SK-N-SH (cell line): ENCODE results near the gene PAPLN. TPM values are rescaled to one million over a fixed set of nuclear protein-coding genes. Genes with fewer than 3 reads are reported as not detected.
A peak's percentile ranks its signal among the peaks of the same experiment; 100 is the strongest.

ENCODE experiments used
- CTCF ChIA-PET: fragments of 300-600, 350-600 bp; formaldehyde crosslinking; extraction: SDS; loops from one replicate; lab custom pipeline; 2021; lab: Yijun Ruan, JAX
- POLR2A ChIA-PET: fragments of 350-600 bp; sonication (Branson Sonifier 250); formaldehyde crosslinking; extraction: SDS; loops from one replicate; lab custom pipeline; 2020; ENCODE audit warnings: antibody characterized with exemption, inconsistent platforms; lab: Yijun Ruan, JAX
- DNase-seq: peaks from one replicate; pipeline ENCODE4 v3.0.0; 2012
- H2AFZ ChIP-seq: fragments of 200-600 bp; sonication (generic); 2 replicates; pipeline ENCODE4 v1.8.1; 2016; ENCODE audit warnings: antibody characterized with exemption, mild to moderate bottlenecking, low read depth
- H3F3A ChIP-seq: fragments of 200-600 bp; sonication (generic); replicated peaks from 2 replicates; pipeline ENCODE3; 2016; ENCODE audit warnings: antibody characterized with exemption, mild to moderate bottlenecking; ENCODE audit not compliant: insufficient read depth
- H3K27ac ChIP-seq, 2 experiments: fragments of 200-500 bp in 1 of 2; fragments of 200-600 bp in 1 of 2; sonication (Bioruptor generic) in 1 of 2; sonication (generic), shearing (Covaris generic) in 1 of 2; 2 replicates each; pipeline versions ENCODE4 v1.5.1 to v1.6.1; 2014 to 2016; ENCODE audit warnings: low read depth in 2 of 2, inconsistent platforms in 1 of 2, low read length in 1 of 2, mild to moderate bottlenecking in 1 of 2, mixed read lengths in 1 of 2
- H3K27me3 ChIP-seq: fragments of 200-600 bp; sonication (generic), shearing (Covaris generic); 2 replicates; pipeline ENCODE4 v1.6.1; 2016; ENCODE audit warnings: mixed run types; ENCODE audit not compliant: insufficient read depth
- H3K36me3 ChIP-seq, 2 experiments: fragments of 200-500 bp in 1 of 2; fragments of 200-600 bp in 1 of 2; sonication (Bioruptor generic) in 1 of 2; sonication (generic) in 1 of 2; replicated peaks in 1 of 2; 2 replicates each; pipeline versions ENCODE3 to v1.5.1; 2014 to 2016; ENCODE audit warnings: low read length in 1 of 2, mild to moderate bottlenecking in 1 of 2; ENCODE audit not compliant: insufficient read depth in 2 of 2, control insufficient read depth in 1 of 2
- H3K4me1 ChIP-seq, 2 experiments: fragments of 200-500 bp in 1 of 2; fragments of 200-600 bp in 1 of 2; sonication (Bioruptor generic) in 1 of 2; sonication (generic), shearing (Covaris generic) in 1 of 2; 2 replicates each; pipeline versions ENCODE4 v1.5.1 to v1.6.1; 2014 to 2016; ENCODE audit warnings: low read depth in 1 of 2, low read length in 1 of 2, mixed run types in 1 of 2; ENCODE audit not compliant: insufficient read depth in 2 of 2, control insufficient read depth in 1 of 2
- H3K4me2 ChIP-seq: fragments of 200-600 bp; sonication (generic), shearing (Covaris generic); 2 replicates; pipeline ENCODE4 v1.6.1; 2017; ENCODE audit warnings: mixed run types
- H3K4me3 ChIP-seq, 2 experiments: fragments of 200-500 bp in 1 of 2; fragments of 200-600 bp in 1 of 2; sonication (Bioruptor generic) in 1 of 2; sonication (generic), shearing (Covaris generic) in 1 of 2; 2 replicates each; pipeline versions ENCODE4 v1.5.1 to v1.8.1; 2014 to 2016; ENCODE audit warnings: low read depth in 2 of 2, inconsistent platforms in 1 of 2, low read length in 1 of 2, mild to moderate bottlenecking in 1 of 2, mixed read lengths in 1 of 2, moderate library complexity in 1 of 2
- H3K79me2 ChIP-seq: fragments of 200-600 bp; sonication (generic); 2 replicates; pipeline ENCODE4 v1.8.1; 2017; ENCODE audit warnings: mild to moderate bottlenecking; ENCODE audit not compliant: insufficient read depth
- H3K9ac ChIP-seq: fragments of 200-600 bp; sonication (generic); 2 replicates; pipeline ENCODE4 v1.6.1; 2017; ENCODE audit warnings: mixed run types
- H3K9me2 ChIP-seq: fragments of 200-600 bp; sonication (generic); 2 replicates; pipeline ENCODE4 v1.6.1; 2017; ENCODE audit warnings: mixed run types
- H3K9me3 ChIP-seq: fragments of 200-600 bp; sonication (generic); 2 replicates; pipeline ENCODE4 v1.6.1; 2017; ENCODE audit warnings: mixed run types, mild to moderate bottlenecking, moderate library complexity
- H4K20me1 ChIP-seq: fragments of 200-600 bp; sonication (generic); 2 replicates; pipeline ENCODE4 v1.6.1; 2017; ENCODE audit warnings: mild to moderate bottlenecking, mixed run types; ENCODE audit not compliant: insufficient read depth
- EP300 ChIP-seq, 2 experiments: IDR thresholded peaks; 2 replicates each; pipeline versions ENCODE4 v1.4.0 to v1.6.1; 2012; ENCODE audit warnings: borderline replicate concordance in 1 of 2, low read depth in 1 of 2, low read length in 1 of 2
- EZH2phosphoT487 ChIP-seq: fragments of 200-600 bp; sonication (generic); IDR thresholded peaks from 2 replicates; pipeline ENCODE4 v1.6.1; 2017; ENCODE audit warnings: low read depth, mixed run types, mild to moderate bottlenecking, antibody characterized with exemption, moderate library complexity, borderline replicate concordance
- FOSL2 ChIP-seq: IDR thresholded peaks from 2 replicates; pipeline ENCODE4 v1.4.0; 2012; ENCODE audit warnings: low read depth, mild to moderate bottlenecking, moderate library complexity, borderline replicate concordance
- GABPA ChIP-seq: IDR thresholded peaks from 2 replicates; pipeline ENCODE4 v1.4.0; 2012; ENCODE audit warnings: low read depth, mild to moderate bottlenecking
- JUND ChIP-seq: IDR thresholded peaks from 2 replicates; pipeline ENCODE4 v1.4.0; 2012
- MXI1 ChIP-seq: IDR thresholded peaks from 2 replicates; pipeline ENCODE4 v1.6.1; 2012; ENCODE audit warnings: mild to moderate bottlenecking, low read depth, low read length, improper control_type of control experiment
- NRF1 ChIP-seq: IDR thresholded peaks from 2 replicates; pipeline ENCODE4 v1.6.1; 2012; ENCODE audit warnings: low read depth, mild to moderate bottlenecking, low read length
- POLR2AphosphoS5 ChIP-seq: IDR thresholded peaks from 2 replicates; pipeline ENCODE4 v1.6.1; 2012; ENCODE audit warnings: low read depth, low read length
- SIN3A ChIP-seq: IDR thresholded peaks from 2 replicates; pipeline ENCODE4 v1.6.1; 2012; ENCODE audit warnings: low read depth, mild to moderate bottlenecking, low read length, moderate library complexity, borderline replicate concordance
- TEAD4 ChIP-seq: IDR thresholded peaks from 2 replicates; pipeline ENCODE4 v1.4.0; 2012; ENCODE audit warnings: mild to moderate bottlenecking, borderline replicate concordance; ENCODE audit not compliant: insufficient read depth
- YY1 ChIP-seq: IDR thresholded peaks from 2 replicates; pipeline ENCODE4 v1.4.0; 2012; ENCODE audit warnings: low read depth, mild to moderate bottlenecking
- ZBTB33 ChIP-seq: IDR thresholded peaks from 2 replicates; pipeline ENCODE4 v1.4.0; 2012; ENCODE audit warnings: low read depth, borderline replicate concordance
- WGBS: methylation state at CpG from one replicate; pipeline ENCODE4 v1.1.6; 2017; ENCODE audit warnings: low lambda C conversion rate; 5-methylcytosine and 5-hydroxymethylcytosine counted together
- polyA plus RNA-seq, 3 experiments: library from polyadenylated mRNA; depleted of rRNA; stranded (reverse); fragments of >200 nt; gene quantifications; 2 replicates each; pipeline ENCODE4 v1.2.3, GENCODE V29; 2012
- TF ChIP-seq, protein P1 (sequence below): fragments of 150-350 bp; IDR thresholded peaks from 2 replicates; pipeline ENCODE4 v1.6.1; 2017; ENCODE audit warnings: antibody characterized with exemption, low read length, low read depth, borderline replicate concordance
- TF ChIP-seq, protein P2 (sequence below): IDR thresholded peaks from 2 replicates; pipeline ENCODE4 v1.4.0; 2012; ENCODE audit warnings: low read depth, borderline replicate concordance

The PAPLN gene
- polyA plus RNA-seq, 1 of the 3 experiments (the other 2 are of a cell fraction): 0.13 TPM

DNA sequence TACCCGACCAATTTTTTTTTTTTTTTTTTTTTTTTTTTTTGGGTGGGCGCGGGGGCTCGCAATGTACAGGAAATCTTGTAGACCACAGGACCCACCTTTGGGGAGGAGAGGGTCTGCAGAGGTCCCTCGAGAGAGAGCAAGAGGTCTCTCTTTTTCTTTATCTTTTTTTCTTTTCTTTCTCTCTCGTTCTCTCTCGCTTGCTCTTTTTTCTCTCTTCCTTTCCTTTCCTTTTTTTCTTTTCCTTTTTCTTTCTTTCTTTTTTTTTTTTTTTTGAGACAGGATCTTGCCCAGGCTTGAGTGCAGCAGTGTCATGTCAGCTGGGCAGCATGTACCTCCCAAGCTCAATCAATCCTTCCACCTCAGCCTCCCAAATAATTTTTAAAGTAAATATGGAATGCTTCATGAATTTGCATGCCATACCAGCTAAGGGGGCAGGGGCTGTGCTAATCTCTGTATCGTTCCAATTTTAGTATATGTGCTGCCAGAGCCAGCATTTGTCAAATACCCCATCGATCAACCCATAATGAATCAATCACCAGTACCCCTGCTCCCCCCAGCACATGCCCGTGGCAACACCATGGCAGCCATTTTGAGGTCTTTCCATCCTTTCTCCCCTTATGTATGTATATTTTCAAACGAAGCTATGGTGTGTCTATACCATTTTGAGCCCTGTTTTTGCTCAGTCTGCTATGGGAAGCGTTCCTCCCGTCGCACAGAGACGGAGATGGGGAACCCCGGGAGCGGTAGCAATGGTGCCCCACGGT, 9.3 kb downstream of the PAPLN start:
- H3F3A ChIP-seq: peaks cover 5% of the 10 kb centered on the region
- H3K4me2 ChIP-seq: no peak overlapping the region
- no peak overlapping the region for H2AFZ ChIP-seq
- no peak overlapping the region for H3K9ac ChIP-seq
- H3K4me1 ChIP-seq: no peaks in the 10 kb centered on the region
- no peaks in the 10 kb centered on the region for H3K79me2 ChIP-seq
- H3K9me2 ChIP-seq: no peaks in the 10 kb centered on the region
- DNase-seq: peak; percentile 14
- ChIA-PET CTCF (no interaction called here), POLR2A (no interaction called here)
- WGBS: 77% methylated on average over 18 of the region's 18 CpGs
- no peaks in the 10 kb centered on the region for H3K27me3 ChIP-seq
- no peak overlapping the region for H3K4me3 ChIP-seq
- H3K9me3 ChIP-seq: no peaks in the 10 kb centered on the region
- no peak overlapping the region for H3K27ac ChIP-seq
- TF ChIP-seq EZH2phosphoT487 (no peak), MXI1 (no peak), SIN3A (no peak), POLR2AphosphoS5 (no peak), NRF1 (no peak), JUND (no peak), TEAD4 (no peak), EP300 (IDR thresholded peaks at IDR 0.05; ENCODE audit: borderline replicate concordance in 1 of 2, low read depth in 1 of 2, low read length in 1 of 2) (no peak), FOSL2 (no peak), YY1 (no peak), ZBTB33 (no peak), GABPA (no peak)
- TF ChIP-seq, protein P1, sequence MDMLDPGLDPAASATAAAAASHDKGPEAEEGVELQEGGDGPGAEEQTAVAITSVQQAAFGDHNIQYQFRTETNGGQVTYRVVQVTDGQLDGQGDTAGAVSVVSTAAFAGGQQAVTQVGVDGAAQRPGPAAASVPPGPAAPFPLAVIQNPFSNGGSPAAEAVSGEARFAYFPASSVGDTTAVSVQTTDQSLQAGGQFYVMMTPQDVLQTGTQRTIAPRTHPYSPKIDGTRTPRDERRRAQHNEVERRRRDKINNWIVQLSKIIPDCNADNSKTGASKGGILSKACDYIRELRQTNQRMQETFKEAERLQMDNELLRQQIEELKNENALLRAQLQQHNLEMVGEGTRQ: no peak
- TF ChIP-seq, protein P2, sequence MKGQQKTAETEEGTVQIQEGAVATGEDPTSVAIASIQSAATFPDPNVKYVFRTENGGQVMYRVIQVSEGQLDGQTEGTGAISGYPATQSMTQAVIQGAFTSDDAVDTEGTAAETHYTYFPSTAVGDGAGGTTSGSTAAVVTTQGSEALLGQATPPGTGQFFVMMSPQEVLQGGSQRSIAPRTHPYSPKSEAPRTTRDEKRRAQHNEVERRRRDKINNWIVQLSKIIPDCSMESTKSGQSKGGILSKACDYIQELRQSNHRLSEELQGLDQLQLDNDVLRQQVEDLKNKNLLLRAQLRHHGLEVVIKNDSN: no peak
- H4K20me1 ChIP-seq: no peaks in the 10 kb centered on the region
- H3K36me3 ChIP-seq: no peaks in the 10 kb centered on the region
